ENCODE measurements around the gene ITPK1.

DNA sequence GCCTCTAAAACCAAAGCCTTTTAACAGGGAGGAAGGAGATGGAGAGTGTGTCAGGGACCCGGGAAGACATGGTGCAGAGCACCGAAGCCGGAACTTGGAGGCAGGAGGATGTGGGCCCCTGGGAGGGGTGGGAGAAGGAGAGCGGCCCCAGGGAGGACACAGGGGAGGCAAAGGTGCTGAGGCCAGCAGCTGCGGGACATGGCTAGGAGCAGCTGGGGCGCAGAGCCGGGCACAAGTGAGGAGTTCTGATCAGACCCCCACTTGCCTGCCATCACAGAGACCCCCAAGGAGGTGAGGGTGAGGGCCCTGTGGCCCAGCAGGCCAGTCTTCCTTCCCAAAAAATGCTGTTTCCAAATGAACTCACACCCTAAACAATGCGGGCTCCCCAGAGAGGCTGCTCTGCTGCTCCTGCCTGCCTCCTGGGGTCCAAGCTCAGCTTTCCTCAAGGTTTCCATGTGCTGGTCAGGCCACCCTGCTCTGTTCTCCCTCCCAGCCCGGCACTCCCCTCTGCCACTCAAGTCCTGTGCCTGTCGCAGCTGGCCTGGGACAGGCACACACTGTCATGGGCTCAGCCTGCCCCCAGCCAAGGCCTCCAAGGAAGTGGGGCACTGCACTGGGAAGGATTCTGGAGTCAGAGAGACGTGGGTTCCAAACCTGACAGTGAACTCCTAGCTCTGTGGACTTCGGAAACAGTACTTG is 168.7 kb downstream of the ITPK1 start:
- TF ChIP-seq, protein P1, sequence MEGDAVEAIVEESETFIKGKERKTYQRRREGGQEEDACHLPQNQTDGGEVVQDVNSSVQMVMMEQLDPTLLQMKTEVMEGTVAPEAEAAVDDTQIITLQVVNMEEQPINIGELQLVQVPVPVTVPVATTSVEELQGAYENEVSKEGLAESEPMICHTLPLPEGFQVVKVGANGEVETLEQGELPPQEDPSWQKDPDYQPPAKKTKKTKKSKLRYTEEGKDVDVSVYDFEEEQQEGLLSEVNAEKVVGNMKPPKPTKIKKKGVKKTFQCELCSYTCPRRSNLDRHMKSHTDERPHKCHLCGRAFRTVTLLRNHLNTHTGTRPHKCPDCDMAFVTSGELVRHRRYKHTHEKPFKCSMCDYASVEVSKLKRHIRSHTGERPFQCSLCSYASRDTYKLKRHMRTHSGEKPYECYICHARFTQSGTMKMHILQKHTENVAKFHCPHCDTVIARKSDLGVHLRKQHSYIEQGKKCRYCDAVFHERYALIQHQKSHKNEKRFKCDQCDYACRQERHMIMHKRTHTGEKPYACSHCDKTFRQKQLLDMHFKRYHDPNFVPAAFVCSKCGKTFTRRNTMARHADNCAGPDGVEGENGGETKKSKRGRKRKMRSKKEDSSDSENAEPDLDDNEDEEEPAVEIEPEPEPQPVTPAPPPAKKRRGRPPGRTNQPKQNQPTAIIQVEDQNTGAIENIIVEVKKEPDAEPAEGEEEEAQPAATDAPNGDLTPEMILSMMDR (IDR thresholded peaks at IDR 0.05; ENCODE audit: extremely low read depth in 1 of 2, insufficient read depth in 1 of 2, low read depth in 1 of 2, low read length in 2 of 2), result no peak
- TF ChIP-seq POLR2A (IDR thresholded peaks at IDR 0.05; ENCODE audit: low read depth, low read length) (no peak), FOS (IDR thresholded peaks at IDR 0.05; ENCODE audit: borderline replicate concordance, insufficient read depth, low read length) (no peak), EZH2 (IDR thresholded peaks at IDR 0.05; ENCODE audit: borderline replicate concordance, low read depth, low read length, severe bottlenecking) (no peak)
- TF ChIP-seq, protein P2, sequence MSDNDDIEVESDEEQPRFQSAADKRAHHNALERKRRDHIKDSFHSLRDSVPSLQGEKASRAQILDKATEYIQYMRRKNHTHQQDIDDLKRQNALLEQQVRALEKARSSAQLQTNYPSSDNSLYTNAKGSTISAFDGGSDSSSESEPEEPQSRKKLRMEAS (IDR thresholded peaks at IDR 0.05; ENCODE audit: insufficient read depth, insufficient read length), result no peak
